Ishikawa (cell line): ENCODE results near the gene GRID1.

Experiments used
- CEBPB ChIP-seq: IDR thresholded peaks from 2 replicates; pipeline ENCODE4 v1.6.1; 2012
- CREB1 ChIP-seq: IDR thresholded peaks from 2 replicates; pipeline ENCODE4 v1.6.1; 2012; ENCODE audit warnings: low read depth
- EGR1 ChIP-seq: IDR thresholded peaks from 2 replicates; pipeline ENCODE4 v1.6.1; 2012
- TAF1 ChIP-seq: IDR thresholded peaks from 2 replicates; pipeline ENCODE4 v1.6.1; 2012; ENCODE audit warnings: low read depth, mild to moderate bottlenecking
- USF1 ChIP-seq: IDR thresholded peaks from 2 replicates; pipeline ENCODE4 v1.6.1; 2012
- TF ChIP-seq, protein P1 (sequence below): IDR thresholded peaks from 2 replicates; pipeline ENCODE4 v1.6.1; 2012
- TF ChIP-seq, protein P2 (sequence below): IDR thresholded peaks from 2 replicates; pipeline ENCODE4 v1.6.1; 2012; ENCODE audit warnings: low read depth, mild to moderate bottlenecking

- TF ChIP-seq CEBPB (no peak), USF1 (no peak), EGR1 (no peak), TAF1 (no peak), CREB1 (no peak)
- TF ChIP-seq, protein P1, sequence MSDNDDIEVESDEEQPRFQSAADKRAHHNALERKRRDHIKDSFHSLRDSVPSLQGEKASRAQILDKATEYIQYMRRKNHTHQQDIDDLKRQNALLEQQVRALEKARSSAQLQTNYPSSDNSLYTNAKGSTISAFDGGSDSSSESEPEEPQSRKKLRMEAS: no peak
- TF ChIP-seq, protein P2, sequence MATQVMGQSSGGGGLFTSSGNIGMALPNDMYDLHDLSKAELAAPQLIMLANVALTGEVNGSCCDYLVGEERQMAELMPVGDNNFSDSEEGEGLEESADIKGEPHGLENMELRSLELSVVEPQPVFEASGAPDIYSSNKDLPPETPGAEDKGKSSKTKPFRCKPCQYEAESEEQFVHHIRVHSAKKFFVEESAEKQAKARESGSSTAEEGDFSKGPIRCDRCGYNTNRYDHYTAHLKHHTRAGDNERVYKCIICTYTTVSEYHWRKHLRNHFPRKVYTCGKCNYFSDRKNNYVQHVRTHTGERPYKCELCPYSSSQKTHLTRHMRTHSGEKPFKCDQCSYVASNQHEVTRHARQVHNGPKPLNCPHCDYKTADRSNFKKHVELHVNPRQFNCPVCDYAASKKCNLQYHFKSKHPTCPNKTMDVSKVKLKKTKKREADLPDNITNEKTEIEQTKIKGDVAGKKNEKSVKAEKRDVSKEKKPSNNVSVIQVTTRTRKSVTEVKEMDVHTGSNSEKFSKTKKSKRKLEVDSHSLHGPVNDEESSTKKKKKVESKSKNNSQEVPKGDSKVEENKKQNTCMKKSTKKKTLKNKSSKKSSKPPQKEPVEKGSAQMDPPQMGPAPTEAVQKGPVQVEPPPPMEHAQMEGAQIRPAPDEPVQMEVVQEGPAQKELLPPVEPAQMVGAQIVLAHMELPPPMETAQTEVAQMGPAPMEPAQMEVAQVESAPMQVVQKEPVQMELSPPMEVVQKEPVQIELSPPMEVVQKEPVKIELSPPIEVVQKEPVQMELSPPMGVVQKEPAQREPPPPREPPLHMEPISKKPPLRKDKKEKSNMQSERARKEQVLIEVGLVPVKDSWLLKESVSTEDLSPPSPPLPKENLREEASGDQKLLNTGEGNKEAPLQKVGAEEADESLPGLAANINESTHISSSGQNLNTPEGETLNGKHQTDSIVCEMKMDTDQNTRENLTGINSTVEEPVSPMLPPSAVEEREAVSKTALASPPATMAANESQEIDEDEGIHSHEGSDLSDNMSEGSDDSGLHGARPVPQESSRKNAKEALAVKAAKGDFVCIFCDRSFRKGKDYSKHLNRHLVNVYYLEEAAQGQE: no peak
These were observed 8.9 kb downstream of the GRID1 start for GRCh38 chr10:86357676-86358075.
